ENCODE results near the gene PGM3. TPM values are rescaled to one million over a fixed set of nuclear protein-coding genes. Genes with fewer than 3 reads are reported as not detected.

PGM3 gene
- total RNA-seq, 4 donors from 2014 or later, result 10.9 to 20.6 (median 16.9) TPM

DNA sequence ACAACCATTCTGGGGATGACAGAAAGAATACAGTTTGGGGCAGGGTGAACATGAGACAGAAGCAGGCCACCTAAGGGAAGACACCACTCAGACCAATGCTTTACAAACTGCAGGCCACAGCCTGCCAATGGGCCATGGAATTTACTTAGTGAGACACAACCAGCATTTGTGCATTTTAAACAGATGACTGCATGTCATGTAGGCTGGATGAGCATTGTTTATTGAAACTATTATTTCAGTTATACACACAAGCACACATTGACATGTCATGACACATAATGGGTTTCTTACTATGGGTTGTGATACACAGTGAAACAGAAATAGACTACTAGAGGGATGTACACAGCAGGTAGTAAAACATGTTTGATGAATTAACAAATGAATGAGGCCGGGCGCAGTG lies 8.0 kb downstream of the PGM3 start:
- H3K36me3 ChIP-seq, result peaks cover 4 to 92% (median 9%) of the 10 kb centered on the region in 3 donors
- no peaks in the 10 kb centered on the region for H3K9me3 ChIP-seq
- intact Hi-C loops (cut with DNase I), result no loop called here
- H3K27me3 ChIP-seq, result no peaks in the 10 kb centered on the region
- TF ChIP-seq, protein P1, sequence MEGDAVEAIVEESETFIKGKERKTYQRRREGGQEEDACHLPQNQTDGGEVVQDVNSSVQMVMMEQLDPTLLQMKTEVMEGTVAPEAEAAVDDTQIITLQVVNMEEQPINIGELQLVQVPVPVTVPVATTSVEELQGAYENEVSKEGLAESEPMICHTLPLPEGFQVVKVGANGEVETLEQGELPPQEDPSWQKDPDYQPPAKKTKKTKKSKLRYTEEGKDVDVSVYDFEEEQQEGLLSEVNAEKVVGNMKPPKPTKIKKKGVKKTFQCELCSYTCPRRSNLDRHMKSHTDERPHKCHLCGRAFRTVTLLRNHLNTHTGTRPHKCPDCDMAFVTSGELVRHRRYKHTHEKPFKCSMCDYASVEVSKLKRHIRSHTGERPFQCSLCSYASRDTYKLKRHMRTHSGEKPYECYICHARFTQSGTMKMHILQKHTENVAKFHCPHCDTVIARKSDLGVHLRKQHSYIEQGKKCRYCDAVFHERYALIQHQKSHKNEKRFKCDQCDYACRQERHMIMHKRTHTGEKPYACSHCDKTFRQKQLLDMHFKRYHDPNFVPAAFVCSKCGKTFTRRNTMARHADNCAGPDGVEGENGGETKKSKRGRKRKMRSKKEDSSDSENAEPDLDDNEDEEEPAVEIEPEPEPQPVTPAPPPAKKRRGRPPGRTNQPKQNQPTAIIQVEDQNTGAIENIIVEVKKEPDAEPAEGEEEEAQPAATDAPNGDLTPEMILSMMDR (IDR thresholded peaks at IDR 0.05), result no peak
- no peak for TF ChIP-seq POLR2A (IDR thresholded peaks at IDR 0.05)
- no peak overlapping the region for H3K4me3 ChIP-seq
- no peak overlapping the region for H3K27ac ChIP-seq
- WGBS, 2 donors, result 91 to 94% methylated on average over 2 of the region's 2 CpGs
- no peaks in the 10 kb centered on the region for H3K4me1 ChIP-seq
- no peak for DNase-seq

DNA sequence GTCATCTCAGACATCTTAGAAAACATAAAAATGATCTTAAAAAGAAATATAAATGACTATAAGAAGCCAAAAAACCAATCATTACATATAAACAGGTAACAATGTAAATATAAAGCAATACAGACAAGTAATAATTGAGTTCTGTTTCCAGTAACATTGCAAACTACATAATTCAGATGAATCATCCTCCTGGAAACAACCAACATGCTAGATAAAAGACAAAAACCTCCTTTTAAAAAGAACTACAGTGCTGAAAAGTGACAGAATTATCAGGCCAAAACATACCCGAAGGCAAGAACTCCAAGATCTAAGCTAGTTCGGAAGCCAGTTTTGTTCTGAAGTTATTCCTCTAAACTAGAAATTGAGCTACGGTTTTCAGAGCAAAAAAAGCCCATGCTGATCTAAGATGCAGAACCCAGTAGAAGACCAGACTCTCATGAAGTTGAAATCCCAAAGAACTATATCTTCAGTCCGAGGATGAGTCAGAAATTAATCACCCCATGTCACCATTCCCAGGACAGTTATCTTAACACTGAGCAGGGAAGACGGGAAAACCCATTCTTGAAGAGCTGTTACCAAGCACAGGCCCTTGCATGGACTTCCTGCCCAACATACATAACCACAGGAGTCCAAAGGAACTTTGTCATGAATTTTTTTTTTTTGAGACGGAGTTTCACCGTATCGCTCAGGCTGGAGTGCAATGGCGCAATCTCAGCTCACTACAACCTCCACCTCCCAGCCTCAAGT lies 9.8 kb downstream of the PGM3 start:
- no peak for DNase-seq
- WGBS, 2 donors, result 57 to 82% methylated on average over 9 of the region's 9 CpGs
- H3K9me3 ChIP-seq, result no peaks in the 10 kb centered on the region
- intact Hi-C loops (cut with DNase I), result no loop called here
- no peak for TF ChIP-seq POLR2A (IDR thresholded peaks at IDR 0.05)
- TF ChIP-seq, protein P1 (IDR thresholded peaks at IDR 0.05), result no peak
- H3K4me3 ChIP-seq, result no peak overlapping the region
- no peaks in the 10 kb centered on the region for H3K27me3 ChIP-seq
- H3K27ac ChIP-seq, result no peak overlapping the region
- no peaks in the 10 kb centered on the region for H3K4me1 ChIP-seq
- H3K36me3 ChIP-seq, result peaks cover 4 to 94% (median 15%) of the 10 kb centered on the region in 3 donors

DNA sequence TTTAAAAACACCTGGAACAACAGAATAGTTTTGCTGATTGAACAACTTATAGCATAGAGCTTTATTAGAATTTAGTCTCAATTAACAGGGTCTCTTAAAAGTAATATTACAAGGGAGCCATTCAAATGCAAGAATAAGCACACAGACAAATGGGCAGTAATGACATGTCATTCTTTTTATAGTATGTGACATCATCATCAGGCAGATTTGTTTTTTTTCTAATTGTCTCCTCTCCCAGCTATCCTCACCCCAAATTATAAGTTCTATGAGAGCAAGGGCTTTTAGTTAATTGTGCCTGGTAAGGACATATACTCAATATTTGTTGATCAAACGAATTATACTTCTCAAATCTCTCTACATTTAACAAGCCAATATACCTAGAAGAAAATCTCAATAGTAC lies 11.0 kb downstream of the PGM3 start:
- Histone ChIP-seq H3K27ac (no peak overlapping the region), H3K36me3 (peaks cover 4 to 94% (median 15%) of the 10 kb centered on the region in 3 donors), H3K4me1 (no peaks in the 10 kb centered on the region), H3K4me3 (no peak overlapping the region), H3K27me3 (no peaks in the 10 kb centered on the region), H3K9me3 (no peaks in the 10 kb centered on the region)
- WGBS, 2 donors, result 70 to 80% methylated on average over 1 of the region's 1 CpG
- no peak for DNase-seq
- intact Hi-C loops (cut with DNase I), result no loop called here
- TF ChIP-seq, protein P1 (IDR thresholded peaks at IDR 0.05), result no peak
- no peak for TF ChIP-seq POLR2A (IDR thresholded peaks at IDR 0.05)

DNA sequence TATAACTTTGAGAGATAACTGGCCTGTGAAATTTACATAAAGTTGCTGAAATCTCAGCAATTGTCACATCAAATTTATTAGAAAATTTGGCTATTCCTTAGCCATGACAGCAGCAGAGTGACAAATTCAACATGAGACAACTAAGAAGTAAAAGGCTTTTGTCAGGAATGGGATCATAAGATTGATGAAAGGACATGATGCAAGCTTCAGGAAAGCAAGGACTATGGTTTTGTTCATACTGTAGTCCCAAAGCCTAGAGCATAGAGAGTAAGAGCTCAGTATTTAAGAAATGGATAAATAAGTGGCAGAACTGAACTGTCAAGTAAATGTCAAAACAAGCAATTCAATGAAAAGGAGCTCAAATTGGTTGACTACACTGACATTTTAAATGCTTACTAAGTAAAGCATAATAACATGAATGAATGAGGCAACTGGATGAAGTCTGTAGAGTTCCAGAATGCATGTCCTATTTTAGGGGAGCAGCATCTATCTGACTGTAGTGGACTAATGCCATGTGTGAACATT lies 12.6 kb downstream of the PGM3 start:
- H3K4me1 ChIP-seq, result no peaks in the 10 kb centered on the region
- no peaks in the 10 kb centered on the region for H3K9me3 ChIP-seq
- peaks cover 4 to 92% (median 11%) of the 10 kb centered on the region in 3 donors for H3K36me3 ChIP-seq
- DNase-seq, result no peak
- H3K27me3 ChIP-seq, result no peaks in the 10 kb centered on the region
- intact Hi-C loops (cut with DNase I), result no loop called here
- no peak overlapping the region for H3K4me3 ChIP-seq
- no peak for TF ChIP-seq POLR2A (IDR thresholded peaks at IDR 0.05)
- H3K27ac ChIP-seq, result no peak overlapping the region

DNA sequence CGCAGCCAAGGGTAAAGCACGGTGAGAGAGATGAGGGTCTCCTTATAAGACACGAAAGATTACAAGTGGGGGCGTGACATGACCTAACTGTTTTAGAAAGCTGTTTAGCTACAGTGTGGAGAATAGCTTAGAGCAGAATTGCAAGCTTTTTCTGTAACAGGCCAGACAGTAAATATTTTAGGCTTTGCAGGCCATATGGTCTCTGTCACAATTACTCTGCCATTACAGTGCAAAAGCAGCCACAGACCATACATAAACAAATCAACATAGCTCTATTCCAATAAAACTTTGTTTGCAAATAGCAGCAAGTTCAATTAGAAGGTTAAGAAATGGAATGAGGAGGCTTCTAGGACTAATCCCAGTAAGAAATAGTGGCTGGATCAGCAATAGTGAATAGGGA lies 16.8 kb downstream of the PGM3 start:
- Histone ChIP-seq H3K9me3 (no peaks in the 10 kb centered on the region), H3K4me1 (no peaks in the 10 kb centered on the region), H3K36me3 (peaks cover 4 to 95% (median 11%) of the 10 kb centered on the region in 3 donors), H3K27me3 (no peaks in the 10 kb centered on the region), H3K4me3 (no peak overlapping the region), H3K27ac (no peak overlapping the region)
- no peak for DNase-seq
- no peak for TF ChIP-seq POLR2A (IDR thresholded peaks at IDR 0.05)
- TF ChIP-seq, protein P1 (IDR thresholded peaks at IDR 0.05), result no peak
- intact Hi-C loops (cut with DNase I), result no loop called here
- whole genome bisulfite sequencing, 2 donors, result 75 to 87% methylated on average over 4 of the region's 4 CpGs
